Adipocyte (in vitro differentiated cells): ENCODE data around the gene SPRY1.

ENCODE experiments used
- DNase-seq: peaks from one replicate; pipeline ENCODE4 v3.0.0-alpha.2; 2015; ENCODE audit warnings: low read depth
- H3K27me3 ChIP-seq: replicated peaks from 2 replicates; pipeline ENCODE4 v1.7.0; 2013; ENCODE audit warnings: mild to moderate bottlenecking, low read length, moderate library complexity; ENCODE audit not compliant: control insufficient read depth, insufficient read depth
- H3K36me3 ChIP-seq: 2 replicates; pipeline ENCODE4 v1.7.0; 2013; ENCODE audit warnings: low read length, mild to moderate bottlenecking, moderate library complexity; ENCODE audit not compliant: control insufficient read depth, insufficient read depth, severe bottlenecking
- H3K4me1 ChIP-seq: 2 replicates; pipeline ENCODE4 v1.7.0; 2013; ENCODE audit warnings: mild to moderate bottlenecking, low read length, moderate library complexity; ENCODE audit not compliant: control insufficient read depth, insufficient read depth
- H3K4me3 ChIP-seq: 2 replicates; pipeline ENCODE4 v1.7.0; 2013; ENCODE audit warnings: mild to moderate bottlenecking, low read length, moderate library complexity
- H3K9ac ChIP-seq: 2 replicates; pipeline ENCODE4 v1.7.0; 2013; ENCODE audit warnings: mild to moderate bottlenecking, low read length, moderate library complexity
- H3K9me3 ChIP-seq: 2 replicates; pipeline ENCODE4 v1.7.0; 2013; ENCODE audit warnings: mild to moderate bottlenecking, low read length, moderate library complexity; ENCODE audit not compliant: control insufficient read depth

The SPRY1 gene

GRCh38 chr4:123450393-123450792 lies 53.8 kb downstream of the SPRY1 start:
- H3K36me3 ChIP-seq, result no peaks in the 10 kb centered on the region
- H3K9ac ChIP-seq, result no peak overlapping the region
- no peaks in the 10 kb centered on the region for H3K27me3 ChIP-seq
- no peak overlapping the region for H3K4me3 ChIP-seq
- peaks cover 15% of the 10 kb centered on the region for H3K4me1 ChIP-seq
- no peaks in the 10 kb centered on the region for H3K9me3 ChIP-seq
- DNase-seq, result no peak

DNA sequence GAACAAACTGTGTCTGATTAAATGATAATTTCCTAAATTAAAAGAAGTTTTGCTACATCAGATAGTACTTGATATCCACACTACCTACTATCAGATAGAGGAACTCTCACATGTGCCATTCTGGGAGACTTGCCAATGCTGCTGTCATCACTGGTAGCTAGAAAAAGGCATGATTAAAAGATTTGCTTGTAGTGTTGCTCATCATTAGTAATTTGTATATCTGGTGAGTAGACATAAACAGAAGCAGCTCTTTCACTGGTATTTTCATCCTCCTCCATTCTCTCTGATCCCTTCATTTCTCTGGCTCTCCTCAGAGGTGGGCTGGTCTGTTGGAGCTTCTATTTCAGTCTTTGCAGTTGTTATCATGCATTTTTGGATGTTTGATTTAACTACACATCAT lies 56.0 kb downstream of the SPRY1 start:
- DNase-seq, result peak; percentile 47
- no peaks in the 10 kb centered on the region for H3K36me3 ChIP-seq

GRCh38 chr4:123453061-123453680 lies 56.6 kb downstream of the SPRY1 start:
- no peak for DNase-seq
- Histone ChIP-seq H3K27me3 (no peaks in the 10 kb centered on the region), H3K36me3 (no peaks in the 10 kb centered on the region), H3K9ac (no peak overlapping the region), H3K4me1 (peaks cover 15% of the 10 kb centered on the region), H3K4me3 (no peak overlapping the region), H3K9me3 (no peaks in the 10 kb centered on the region)

More for the DNA sequence above, 56.0 kb downstream of the SPRY1 start:
- H3K9ac ChIP-seq, result no peak overlapping the region
- H3K9me3 ChIP-seq, result no peaks in the 10 kb centered on the region
- no peak overlapping the region for H3K4me3 ChIP-seq
- H3K4me1 ChIP-seq, result peaks cover 15% of the 10 kb centered on the region
- no peaks in the 10 kb centered on the region for H3K27me3 ChIP-seq
